ENCODE data around the gene EXO5.

EXO5 gene

GRCh38 chr1:40508375-40509341 lies at the start of gene EXO5:
TSS of gene EXO5 (plus strand) at chr1:40508767. CDS start at chr1:40514545, 5,778 bp downstream.
- peak within 1 kb of the TSS; percentile 48 for H3K27ac ChIP-seq
- TF ChIP-seq ZFX (IDR thresholded peaks at IDR 0.05; ENCODE audit: borderline replicate concordance), result no peak

- TF ChIP-seq ZFX (IDR thresholded peaks at IDR 0.05; ENCODE audit: borderline replicate concordance) (no peak), CTCF (IDR thresholded peaks at IDR 0.05) (no peak)
- no peak overlapping the region for H3K27ac ChIP-seq
These were observed 45.5 kb upstream of the EXO5 start for GRCh38 chr1:40462956-40463590.

- no peak overlapping the region for H3K27ac ChIP-seq
- TF ChIP-seq CTCF (IDR thresholded peaks at IDR 0.05), result no peak
- TF ChIP-seq ZFX (IDR thresholded peaks at IDR 0.05; ENCODE audit: borderline replicate concordance), result no peak
These were observed 39.2 kb upstream of the EXO5 start for GRCh38 chr1:40469327-40469726.

- no peak for TF ChIP-seq CTCF (IDR thresholded peaks at IDR 0.05)
- no peak for TF ChIP-seq ZFX (IDR thresholded peaks at IDR 0.05; ENCODE audit: borderline replicate concordance)
- no peak overlapping the region for H3K27ac ChIP-seq
These were observed 33.3 kb upstream of the EXO5 start for GRCh38 chr1:40475268-40475667.

- H3K27ac ChIP-seq, result no peak within 1 kb of the TSS
- TF ChIP-seq CTCF (IDR thresholded peaks at IDR 0.05) (no peak), ZFX (IDR thresholded peaks at IDR 0.05; ENCODE audit: borderline replicate concordance) (no peak)
These were observed 31.5 kb upstream of the EXO5 start, which contains the start of gene ZFP69 for GRCh38 chr1:40476924-40477677. TSS of gene ZFP69 (plus strand) at chr1:40477290. CDS start at chr1:40479362, 2,072 bp downstream.

- TF ChIP-seq CTCF (IDR thresholded peaks at IDR 0.05) (no peak), ZFX (IDR thresholded peaks at IDR 0.05; ENCODE audit: borderline replicate concordance) (no peak)
- no peak overlapping the region for H3K27ac ChIP-seq
These were observed 30.9 kb upstream of the EXO5 start for GRCh38 chr1:40477678-40478053.

- no peak for TF ChIP-seq CTCF (IDR thresholded peaks at IDR 0.05)
- TF ChIP-seq ZFX (IDR thresholded peaks at IDR 0.05; ENCODE audit: borderline replicate concordance), result no peak
- H3K27ac ChIP-seq, result no peak overlapping the region
These were observed 30.3 kb upstream of the EXO5 start for GRCh38 chr1:40478276-40478675.

Data from 22Rv1 (cell line).